Ovary (tissue), 3 donors: ENCODE data around the gene SLC4A2.

Source experiments
- EP300 ChIP-seq: sonication (generic); formaldehyde crosslinking; IDR thresholded peaks from one replicate; pipeline ENCODE4 v1.6.1; 2017; ENCODE audit warnings: antibody characterized with exemption
- POLR2A ChIP-seq: fragments of 450-650 bp; IDR thresholded peaks from one replicate; pipeline ENCODE4 v1.6.1; 2017; ENCODE audit warnings: antibody characterized with exemption, mild to moderate bottlenecking, moderate library complexity
- TF ChIP-seq, protein P1 (sequence below), 3 donors: fragments of 450-650 bp in 2 of 3; fragments of 200-600 bp in 1 of 3; IDR thresholded peaks; one replicate each; pipeline versions ENCODE4 v1.5.1 to v1.8.0; 2016 to 2022; ENCODE audit warnings: antibody characterized with exemption in 3 of 3, mild to moderate bottlenecking in 1 of 3
- donor health status: DM: no; HTN: no; CAD: no.

DNA sequence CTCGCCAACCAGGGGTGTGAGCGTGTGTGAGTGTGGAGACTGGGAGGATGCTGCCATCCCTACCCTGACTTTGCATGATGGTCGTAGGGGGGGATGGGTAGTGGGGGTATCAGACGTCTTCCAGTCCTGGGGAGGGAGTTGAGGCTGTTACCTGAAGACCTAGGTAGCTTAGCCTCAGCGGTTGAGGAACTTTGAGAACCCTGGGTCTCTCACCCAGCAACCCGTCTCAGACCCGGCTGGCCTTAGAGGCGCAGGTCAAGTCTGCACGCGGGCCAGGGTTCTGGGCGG is 2.7 kb downstream of the SLC4A2 start:
- TF ChIP-seq, protein P1, sequence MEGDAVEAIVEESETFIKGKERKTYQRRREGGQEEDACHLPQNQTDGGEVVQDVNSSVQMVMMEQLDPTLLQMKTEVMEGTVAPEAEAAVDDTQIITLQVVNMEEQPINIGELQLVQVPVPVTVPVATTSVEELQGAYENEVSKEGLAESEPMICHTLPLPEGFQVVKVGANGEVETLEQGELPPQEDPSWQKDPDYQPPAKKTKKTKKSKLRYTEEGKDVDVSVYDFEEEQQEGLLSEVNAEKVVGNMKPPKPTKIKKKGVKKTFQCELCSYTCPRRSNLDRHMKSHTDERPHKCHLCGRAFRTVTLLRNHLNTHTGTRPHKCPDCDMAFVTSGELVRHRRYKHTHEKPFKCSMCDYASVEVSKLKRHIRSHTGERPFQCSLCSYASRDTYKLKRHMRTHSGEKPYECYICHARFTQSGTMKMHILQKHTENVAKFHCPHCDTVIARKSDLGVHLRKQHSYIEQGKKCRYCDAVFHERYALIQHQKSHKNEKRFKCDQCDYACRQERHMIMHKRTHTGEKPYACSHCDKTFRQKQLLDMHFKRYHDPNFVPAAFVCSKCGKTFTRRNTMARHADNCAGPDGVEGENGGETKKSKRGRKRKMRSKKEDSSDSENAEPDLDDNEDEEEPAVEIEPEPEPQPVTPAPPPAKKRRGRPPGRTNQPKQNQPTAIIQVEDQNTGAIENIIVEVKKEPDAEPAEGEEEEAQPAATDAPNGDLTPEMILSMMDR (IDR thresholded peaks at IDR 0.05), result no peak
- no peak for TF ChIP-seq EP300
- TF ChIP-seq POLR2A, result no peak
